Cortex of kidney (tissue), 1 donor: ENCODE data around the gene SIGLEC14.
"Not testable (repeated sequence)": the region's sequence is repeated elsewhere in the genome, so short reads cannot be mapped to it uniquely, and the experiment has no call there.

Experiments
- DNase-seq: peaks from one replicate; lab custom pipeline; 2025; lab: John Stamatoyannopoulos, UW

The SIGLEC14 gene, protein sequence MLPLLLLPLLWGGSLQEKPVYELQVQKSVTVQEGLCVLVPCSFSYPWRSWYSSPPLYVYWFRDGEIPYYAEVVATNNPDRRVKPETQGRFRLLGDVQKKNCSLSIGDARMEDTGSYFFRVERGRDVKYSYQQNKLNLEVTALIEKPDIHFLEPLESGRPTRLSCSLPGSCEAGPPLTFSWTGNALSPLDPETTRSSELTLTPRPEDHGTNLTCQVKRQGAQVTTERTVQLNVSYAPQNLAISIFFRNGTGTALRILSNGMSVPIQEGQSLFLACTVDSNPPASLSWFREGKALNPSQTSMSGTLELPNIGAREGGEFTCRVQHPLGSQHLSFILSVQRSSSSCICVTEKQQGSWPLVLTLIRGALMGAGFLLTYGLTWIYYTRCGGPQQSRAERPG

DNA sequence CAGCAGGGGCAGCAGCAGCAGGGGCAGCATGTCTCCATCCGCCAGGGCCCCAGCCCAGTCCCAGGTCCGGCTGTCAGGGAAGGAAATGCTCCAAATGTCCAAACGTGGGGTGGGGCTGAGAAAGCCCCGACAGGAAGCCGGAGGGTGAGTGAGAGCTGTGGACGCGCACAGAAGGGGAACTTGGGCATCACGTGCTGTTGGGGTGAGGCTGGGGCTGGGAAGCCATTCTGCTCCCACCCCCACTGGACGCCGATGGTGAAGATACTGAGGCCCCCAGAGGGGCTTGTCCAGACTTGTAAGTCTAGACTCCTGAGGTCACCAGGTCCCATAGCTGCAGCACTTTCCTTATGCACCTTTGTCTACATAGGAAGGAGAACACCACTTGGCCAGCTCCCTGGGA lies at the start of gene SIGLEC14:
SIGLEC14 (minus strand) TSS at position 96 of the 400 bp plus-strand sequence; CDS start at position 30, 66 bp downstream.
- DNase-seq, result not testable (repeated sequence)

DNA sequence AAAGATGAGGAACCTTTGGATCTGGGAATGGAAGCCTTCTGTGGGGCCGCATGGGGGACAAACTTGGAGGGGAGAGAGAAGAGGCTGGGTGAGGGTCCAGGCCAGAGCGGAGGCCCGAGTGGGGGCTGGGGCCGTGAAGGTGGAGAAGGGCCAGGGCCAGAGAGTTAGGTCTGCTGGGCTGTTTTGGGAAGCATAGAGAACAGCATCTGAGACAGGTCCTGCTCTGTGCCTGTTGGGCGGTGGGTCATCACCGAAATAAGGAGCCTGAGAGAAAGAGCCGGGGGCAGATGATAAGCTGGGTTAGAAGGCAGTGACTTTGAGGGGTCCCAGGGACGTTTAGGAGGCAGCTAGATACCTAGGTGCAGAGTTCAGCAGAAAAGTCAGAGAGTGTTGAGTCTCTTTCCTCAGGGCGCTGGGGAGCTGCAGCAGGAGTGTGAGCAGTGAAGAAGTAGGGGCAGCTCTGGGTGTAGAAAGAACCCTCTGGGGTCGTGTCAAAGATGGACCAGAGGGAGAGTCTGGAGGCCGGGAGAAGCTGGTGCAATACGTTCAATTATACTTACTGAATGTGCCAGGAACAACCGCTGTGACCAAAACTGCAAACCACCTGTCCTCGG lies 49.2 kb upstream of the SIGLEC14 start:
- no peak for DNase-seq

DNA sequence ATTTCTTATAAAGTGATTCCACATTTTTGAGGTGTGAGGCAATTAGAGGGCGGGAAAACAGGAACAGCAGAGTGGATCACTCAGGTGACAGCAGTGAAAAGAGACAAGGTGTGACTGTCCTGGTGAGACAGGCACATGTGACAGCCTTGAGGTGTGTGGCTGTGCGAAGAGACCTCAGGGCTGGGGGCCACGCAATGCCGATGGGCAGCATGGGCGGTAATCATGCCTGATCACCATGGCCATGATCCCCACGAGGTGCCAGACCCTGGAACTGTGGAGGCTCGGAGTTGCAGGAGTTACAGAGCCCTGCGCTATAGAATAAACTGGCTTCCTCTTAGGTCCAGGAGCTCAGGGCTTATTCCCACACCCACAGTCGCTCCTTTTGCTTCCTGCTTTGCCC lies 48.5 kb upstream of the SIGLEC14 start:
- DNase-seq, result no peak

DNA sequence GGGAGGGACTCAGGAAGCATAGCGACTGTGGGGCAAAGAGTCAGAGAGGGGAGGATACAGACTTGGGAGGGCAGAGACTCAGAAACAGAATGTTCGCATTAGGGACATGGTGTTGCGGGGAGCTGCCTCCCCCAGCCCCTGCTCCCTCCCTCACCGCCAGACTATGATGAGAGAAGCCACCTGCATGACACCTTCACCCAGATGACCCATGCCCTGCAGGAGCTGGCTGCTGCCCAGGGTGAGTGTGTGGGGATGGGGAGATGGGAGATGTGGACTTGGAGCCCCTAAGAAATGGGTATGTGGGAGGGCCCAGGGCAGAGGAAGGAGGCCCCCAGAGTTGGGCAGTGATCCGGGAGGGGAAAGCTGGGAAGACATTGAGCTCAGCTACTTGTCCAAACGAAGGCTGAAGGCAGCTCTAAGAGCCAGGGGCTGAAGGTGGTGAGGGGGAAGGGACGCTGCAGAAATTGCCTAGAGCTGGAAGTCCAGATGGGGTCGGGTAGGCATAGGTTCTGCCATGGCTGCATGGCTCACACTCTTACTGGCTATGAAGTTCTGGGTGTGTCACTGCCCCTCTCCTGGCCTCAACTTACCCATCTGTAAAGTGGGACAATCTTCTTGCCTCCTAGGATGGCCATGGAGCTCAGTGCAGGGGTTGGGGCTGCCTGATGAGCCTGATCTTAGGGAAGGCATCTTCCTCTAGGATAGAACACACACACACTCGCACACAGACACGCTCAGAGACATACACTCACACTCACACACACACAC lies 47.9 kb upstream of the SIGLEC14 start:
- DNase-seq, result no peak

DNA sequence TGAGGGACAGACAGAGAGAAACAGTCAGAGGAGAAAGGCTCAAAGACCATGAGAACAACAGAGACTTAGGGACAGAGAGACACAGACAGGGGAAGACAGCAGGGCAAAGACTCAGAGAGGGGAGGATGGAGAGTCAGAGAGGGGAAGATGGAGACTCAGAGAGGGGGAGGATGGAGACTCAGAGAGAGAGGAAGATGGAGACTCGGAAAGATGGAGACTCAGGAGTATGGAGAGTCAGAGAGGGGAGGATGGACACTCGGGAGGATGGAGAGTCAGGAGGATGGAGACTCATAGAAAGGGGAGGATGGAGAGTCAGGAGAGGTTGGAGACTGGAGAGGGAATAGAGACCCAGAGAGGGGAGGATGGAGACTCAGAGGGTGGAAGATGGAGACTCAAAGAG lies 47.2 kb upstream of the SIGLEC14 start:
- DNase-seq, result no peak

DNA sequence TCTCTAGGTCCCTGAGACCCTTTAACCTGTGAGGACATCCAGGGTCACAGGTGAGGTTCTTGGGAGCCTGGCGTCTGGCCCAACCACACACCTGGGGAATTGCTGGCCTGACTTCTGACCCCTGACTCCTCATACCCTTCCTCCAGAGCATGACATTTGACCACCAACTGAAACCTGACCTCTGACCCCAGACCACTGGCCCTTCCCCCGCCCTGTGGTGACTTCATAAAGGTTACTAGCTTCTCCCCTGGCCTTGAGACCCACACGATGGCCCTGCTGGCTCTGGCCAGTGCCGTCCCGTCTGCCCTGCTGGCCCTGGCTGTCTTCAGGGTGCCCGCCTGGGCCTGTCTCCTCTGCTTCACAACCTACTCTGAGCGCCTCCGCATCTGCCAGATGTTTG lies 46.6 kb upstream of the SIGLEC14 start, which contains the start of gene SPACA6:
SPACA6 (plus strand) TSS at position 71 of the 400 bp plus-strand sequence; CDS start at position 268, 197 bp downstream.
- no peak for DNase-seq

DNA sequence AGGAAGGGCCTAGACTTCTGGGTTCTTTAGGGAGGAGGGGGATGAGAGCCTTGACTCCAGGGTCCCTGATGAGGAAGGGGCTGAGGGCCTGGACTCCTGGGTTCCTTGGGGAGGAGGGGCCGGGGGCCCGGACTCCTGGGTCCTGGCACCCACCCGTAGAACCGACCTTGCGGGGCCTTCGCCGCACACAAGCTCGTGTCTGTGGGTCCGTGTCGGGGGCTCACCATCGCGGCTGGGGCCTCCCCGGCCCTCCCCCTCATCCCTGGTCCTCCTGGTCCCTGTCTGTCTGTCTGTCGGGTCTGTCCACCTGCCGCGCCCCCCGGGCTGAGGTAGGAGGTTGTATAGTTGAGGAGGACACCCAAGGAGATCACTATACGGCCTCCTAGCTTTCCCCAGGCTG lies 45.8 kb upstream of the SIGLEC14 start:
- DNase-seq, result no peak

DNA sequence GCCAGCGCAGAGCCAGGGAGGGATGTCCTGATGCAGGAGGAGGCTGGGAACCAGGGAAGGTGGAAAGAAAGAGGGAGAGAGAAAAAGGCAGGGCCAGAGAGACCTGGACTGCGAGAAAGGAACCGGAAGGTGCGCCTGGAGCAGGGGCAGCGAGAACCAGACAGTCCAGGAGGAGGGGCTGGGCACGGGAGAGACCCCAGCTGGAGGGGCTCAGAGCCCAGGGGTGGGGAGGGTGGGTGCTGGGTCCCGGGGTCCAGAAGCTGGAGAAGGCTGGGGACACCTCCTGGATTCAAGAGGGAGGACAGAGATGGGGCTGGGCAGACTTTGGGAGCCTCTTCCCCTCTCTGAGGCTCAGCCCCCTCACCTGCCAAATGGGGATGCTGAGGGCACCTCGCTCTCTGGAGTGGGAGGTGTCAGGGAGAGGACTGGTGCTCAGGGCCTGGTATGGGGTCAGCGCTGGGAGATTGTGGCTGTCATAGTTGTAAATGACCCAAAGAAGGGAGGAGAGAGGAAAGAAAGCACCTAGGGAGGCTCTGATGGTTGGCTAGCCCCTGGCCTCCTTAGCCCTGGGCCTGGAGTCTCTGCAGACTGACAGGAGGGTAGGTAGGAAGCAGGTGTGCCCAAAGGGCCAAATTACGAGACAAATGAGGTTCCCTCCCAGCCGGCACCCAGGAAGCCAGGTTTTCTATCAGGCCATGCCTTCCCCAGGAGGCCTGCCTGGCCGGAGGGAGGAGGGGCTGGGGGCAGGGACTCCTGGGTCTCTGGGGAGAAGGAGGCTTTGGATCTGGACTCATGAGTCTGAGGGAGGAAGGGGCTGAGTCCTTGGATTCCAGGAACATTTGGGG lies 45.2 kb upstream of the SIGLEC14 start:
- no peak for DNase-seq

DNA sequence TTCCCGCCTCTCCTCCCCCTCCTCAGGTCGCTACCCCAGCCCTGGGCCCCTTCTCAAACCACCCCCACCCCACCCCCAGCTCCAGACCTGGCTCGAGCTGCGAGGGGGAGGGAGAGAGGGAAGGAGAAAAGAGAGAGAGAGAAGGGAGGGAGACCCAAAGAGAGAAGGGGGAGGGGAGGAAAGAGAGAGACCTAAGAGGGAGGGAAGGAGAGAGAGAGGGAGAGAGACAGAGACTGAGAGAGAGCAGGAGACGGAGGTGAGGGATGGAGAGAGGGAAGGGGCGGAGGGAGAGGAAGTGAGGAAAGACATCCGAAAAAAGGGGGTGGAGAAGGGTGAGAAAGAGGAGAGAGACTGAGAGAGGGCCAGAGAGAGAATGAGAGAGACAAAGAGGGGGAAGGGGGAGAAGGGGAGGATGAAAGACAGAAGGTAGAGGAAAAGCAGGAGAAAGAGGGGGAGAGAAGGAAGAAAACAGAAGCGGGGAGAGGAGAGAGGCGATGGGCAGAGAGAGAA lies 44.5 kb upstream of the SIGLEC14 start:
- DNase-seq, result no peak

DNA sequence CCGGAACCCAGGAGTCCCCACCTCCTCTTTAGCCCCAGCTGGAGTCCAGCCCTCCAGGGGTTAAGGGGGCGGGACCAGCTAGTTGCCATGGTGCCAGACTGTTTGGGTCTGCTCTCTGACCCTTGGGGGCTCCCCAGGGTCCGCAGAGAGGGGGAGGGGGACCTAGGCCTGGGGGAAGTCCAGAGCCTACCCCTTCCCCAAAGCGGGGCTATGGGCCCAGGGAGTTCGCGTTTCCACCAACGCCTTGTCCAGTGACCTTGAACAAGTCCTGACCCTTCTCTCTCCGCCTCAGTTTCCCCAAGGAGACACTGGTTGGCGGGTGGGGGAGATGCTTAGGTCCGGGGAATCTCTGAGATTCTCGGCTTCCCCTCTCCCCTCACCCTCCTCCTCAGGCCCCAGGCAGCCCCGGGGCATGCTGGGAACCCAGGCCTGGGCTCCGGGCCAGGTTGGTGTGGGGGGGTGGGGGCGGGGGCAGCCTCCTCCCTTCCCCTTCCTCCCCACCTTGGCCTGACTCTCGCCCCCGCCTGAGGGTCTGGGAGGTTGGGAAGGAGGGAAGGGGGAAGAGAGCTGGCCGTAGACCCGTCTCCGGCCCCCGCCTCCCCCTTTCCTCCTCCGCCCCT lies 43.9 kb upstream of the SIGLEC14 start:
- DNase-seq, result no peak

DNA sequence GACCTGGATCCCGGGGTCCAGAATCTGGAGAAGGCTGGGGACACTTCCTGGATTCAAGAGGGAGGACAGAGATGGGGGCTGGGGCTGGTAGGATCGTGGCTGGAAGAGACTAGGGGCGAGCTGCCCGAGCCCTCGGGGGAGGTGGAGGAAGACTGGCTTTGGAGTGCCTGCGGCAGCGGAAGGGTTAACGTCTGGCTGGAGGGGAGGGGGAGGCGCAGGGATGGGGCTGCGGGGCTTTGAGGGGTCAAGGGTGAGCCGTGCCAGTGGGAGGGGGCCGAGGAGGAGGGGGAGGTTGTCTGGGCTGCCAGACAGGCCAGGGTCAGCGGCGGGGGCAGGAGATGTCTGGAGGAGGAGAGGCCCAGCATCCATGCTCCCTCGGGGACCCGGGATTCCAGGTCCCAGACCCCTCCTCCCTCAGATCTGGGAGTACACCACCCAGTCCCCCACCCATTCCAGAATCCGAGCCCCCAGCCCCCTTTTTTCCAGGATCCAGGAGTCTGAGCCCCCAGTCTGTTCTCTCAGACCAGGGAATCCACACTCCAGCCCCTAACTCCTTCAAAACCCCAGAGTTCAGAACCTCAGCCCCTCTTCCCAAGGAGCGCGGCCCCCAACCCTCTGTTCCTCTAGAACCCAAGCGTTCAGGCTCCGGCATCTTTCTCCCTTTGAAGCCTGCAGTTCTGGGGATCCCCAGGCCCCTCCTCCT lies 43.3 kb upstream of the SIGLEC14 start:
- no peak for DNase-seq

DNA sequence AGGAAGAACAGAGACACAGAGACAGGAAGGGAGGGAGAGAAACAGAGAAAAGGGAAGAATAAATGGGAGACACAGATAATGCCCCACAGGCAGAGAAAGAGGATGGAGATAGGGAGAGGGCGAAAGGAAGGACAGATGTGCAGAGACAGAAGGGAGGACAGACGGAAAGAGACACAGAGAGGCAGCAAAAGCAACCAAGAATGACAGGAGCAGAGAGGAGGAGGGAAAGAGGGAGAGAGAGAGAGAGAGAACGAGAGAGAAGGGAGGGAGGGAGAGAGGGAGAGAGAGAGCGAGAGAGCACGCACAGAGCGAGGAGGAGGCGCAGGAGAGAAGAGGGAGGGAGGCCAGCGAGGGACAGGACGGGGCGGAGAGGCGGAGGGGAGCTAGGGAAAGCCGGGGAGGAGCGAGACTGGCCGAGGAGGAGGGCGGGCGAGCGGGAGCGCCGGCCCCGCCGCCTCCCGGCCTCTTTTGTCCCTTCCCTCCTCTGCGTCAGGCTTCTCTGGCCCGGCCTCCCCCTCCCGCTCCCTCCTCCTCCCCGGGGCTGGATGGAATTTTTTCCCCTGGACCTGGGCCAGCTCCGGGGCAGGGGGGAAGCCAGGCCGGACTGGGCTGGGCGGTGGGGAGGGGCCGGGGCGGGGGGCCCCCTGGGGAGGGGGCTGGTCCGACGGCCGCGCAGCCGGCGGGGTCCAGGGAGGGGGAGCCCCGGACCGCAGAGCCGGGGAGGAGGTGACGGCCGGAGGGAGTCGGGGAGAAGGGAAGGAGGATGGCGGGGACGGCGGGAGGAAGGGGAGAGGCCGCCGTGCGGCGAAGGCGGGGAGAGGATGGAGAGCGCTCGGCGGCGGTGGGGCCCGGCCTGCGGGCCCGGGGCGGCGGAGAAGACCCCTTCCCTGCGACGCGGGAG lies 42.3 kb upstream of the SIGLEC14 start:
- no peak for DNase-seq

DNA sequence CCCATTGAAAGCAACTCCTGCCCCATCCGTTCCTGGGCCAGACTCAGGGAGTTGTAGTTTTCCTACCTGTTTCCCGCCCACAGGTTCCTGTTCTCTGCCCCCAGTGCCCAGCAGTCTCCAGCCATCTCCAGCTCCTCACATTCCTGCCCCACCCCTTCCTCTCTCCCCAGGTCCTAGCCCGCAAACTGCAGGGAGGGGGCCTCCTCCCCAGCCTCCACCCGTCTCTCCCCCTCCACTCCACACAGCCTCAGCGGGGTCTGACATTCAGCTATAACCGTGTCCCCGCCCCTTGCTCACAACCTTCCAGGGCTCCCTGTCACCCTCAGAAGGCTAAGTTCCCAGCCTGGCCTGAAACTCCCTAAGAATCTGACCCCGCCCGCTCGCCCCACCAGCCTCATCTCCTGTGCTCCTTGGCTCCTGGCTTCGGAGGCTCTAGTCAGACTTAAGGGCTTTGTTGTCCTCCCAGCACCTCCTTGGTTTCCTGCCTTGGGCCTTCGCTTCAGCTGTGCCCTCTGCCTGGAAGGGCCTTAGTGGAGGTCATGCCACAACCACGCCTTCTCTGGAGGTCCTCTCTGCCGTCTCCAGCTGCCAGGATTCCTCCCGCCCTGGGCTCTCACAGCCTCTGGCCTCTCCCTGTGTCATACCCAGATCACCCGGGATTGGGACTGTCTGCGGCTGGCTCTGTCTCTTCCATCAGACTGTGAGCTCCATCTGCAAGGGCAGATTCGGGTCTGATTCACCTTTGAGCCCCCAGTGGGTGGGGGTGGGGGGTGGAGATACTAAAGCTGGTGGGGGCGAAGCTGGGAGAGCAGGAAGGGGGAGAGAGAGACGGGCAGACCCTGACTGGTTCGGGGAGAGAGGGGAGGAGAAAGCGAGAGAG lies 41.4 kb upstream of the SIGLEC14 start:
- DNase-seq, result no peak

DNA sequence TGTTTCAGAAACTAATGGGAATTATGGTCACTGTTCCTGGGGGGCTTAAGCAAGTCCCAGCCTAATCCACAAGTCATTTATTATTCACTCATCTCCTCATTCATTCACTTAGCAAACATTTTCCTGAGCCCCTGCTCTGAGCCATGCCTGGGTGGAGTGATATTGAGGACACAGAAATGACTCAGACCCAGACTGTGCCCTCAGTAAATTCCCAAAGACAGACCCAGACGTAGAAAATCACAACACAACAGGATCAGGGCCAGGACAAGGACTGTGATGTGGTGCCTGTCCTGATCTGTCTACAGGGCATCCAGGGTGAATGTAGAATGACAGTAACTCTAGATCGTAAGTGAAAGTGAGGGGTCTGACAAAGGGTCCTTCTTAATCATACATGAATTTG lies 39.5 kb upstream of the SIGLEC14 start:
- no peak for DNase-seq

DNA sequence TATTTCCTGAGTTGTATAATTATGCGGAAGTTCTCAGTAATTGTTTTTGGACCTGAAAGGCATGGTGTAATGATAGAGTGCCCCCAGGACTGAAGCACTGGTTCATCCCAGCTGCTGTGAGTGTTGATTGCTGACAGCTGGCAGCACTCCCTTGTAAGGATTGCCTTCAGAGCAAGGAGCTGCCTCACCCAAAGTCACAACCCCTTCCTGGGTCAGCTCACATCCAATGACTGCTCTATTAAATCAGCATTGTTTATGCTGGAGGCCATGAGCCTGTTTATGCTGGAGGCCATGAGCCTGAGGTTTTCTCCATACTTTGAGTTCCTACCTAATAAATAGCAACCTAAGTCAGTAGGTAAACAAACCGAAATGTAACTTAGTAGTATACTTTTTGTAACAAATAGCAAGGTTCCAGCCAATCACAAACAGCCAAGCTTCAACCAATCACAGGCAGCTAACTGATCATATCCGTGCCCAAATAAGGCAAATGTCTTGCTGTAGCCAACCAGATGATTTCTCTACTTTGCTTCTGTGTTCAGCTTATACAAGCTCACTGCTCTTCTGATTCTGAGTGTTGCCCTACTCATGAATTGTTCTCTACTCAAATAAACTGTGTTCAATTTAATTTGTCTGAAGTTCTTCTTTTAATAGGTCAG lies 34.8 kb upstream of the SIGLEC14 start:
- DNase-seq, result no peak

DNA sequence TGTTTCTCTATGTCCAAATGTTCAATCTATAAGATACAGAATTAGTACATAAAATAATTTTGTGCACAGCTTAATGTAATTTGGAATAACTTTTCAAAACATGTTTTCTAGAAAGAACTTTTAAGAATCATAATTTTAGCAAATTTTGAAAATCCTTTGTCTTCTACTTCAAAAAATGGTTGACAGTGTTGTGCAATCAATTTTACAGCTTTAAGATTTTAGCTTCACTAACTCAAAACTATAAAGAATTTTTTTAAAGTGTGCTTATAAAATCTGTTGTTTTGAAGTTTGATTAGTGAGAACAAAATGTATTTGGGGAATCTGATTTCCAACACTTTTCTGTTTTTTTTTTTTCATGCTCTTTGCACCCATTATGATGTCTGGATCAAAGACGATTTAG lies 33.8 kb upstream of the SIGLEC14 start:
- DNase-seq, result no peak

DNA sequence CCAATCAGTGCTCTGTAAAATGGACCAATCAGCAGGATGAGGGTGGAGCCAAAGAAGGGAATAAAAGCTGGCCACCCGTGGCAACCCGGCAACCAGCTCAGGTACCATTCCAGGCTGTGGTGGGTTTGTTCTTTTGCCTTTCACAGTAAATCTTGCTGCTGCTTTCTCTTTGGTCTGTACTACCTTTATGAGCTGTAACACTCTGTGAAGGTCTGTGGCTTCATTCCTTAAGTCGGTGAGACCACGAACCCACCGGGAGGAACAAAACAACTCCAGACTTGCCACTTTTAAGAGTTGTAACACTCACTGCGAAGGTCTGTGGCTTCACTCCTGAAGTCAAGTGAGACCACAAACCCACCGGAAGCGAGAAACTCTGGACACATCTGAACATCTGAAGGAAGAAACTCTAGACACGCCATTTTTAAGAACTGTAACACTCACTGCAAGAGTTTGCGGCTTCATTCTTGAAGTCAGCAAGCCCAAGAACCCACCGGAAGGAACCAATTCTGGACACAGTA lies 30.0 kb upstream of the SIGLEC14 start:
- no peak for DNase-seq
